Smooth muscle cell of the brain vasculature (primary cell): ENCODE data around the gene PSMD3.

ENCODE experiments used
- DNase-seq: peaks from one replicate; pipeline ENCODE4 v3.0.0-alpha.2; 2012; ENCODE audit warnings: low read depth, low spot score

PSMD3 gene

DNA sequence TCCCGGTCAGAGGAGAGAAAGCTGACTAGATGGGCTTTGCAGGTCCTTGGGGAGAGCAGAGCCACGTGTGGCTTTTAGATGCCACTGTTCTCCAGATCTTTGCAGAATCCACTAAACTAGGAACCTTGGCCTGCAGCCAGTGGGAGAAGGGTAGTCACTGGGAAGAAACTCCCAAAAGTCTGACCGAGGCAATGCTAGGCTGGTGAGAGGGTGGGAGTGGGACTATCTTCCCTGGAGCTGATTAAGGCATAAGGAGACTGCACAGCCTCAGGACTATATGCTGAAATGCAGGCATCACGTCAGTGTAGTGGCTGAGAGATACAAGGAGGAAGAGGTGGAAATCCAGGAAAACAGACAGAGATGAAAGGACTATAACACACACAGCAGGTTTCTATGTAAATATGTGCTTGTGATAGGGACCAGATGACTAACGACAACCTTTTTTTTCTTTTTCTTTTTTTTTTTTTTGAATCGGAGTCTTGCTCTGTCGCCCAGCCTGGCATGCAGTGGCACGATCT is 20.0 kb upstream of the PSMD3 start:
- no peak for DNase-seq

DNA sequence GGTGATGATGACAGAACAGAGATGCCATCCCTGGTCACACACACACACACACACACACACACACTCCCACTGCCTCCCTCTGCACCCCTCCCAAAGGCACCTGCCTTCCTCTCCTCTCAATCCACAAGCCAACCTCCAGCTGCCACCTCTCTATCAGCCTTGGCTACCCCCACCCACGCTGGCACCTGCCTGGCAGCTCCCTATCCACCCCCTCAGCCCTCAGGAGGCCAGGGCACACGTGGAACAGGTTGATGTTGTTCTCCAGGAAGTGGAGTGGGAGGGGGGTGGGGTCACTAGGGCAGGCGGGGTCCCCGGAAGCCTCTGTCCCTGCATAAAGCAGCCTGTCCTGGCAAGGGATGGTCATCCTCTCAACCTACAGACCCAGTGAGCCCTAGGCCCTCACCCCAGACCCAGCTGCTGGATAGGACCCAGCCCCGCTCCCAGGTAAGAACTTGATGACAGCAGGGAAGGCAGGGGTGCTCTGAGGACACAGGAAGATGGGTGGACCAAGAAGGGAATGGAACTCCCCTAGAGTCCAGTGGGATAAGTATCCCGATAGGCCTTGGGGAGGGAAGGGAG is 17.9 kb upstream of the PSMD3 start, which contains the start of gene GSDMA:
Gene GSDMA (plus strand): TSS at position 363 of the 579 bp plus-strand sequence. CDS start 2,684 bp downstream, outside the sequence.
- no peak for DNase-seq

DNA sequence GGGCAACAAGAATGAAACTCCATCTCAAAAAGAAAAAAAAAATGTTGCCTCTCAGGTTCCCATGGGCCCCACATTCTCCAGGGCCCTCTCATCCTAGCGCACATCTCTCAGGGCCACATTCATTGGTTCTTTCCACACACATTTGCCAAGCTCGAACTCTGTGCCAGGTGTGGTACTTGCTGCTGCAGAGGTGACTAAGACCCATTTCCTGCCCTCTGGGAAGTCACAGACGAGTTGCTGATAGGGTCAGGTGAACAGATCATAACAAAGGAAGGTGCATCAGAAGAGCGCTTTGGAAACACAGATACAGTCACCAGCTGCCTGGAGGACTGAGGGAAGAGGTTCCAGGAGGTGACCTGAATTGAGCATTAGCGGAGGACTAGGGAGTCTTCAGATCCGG is 16.8 kb upstream of the PSMD3 start:
- DNase-seq, result no peak

GRCh38 chr17:39965017-39965699 is 15.4 kb upstream of the PSMD3 start:
- no peak for DNase-seq

- DNase-seq, result no peak
These were observed 13.8 kb upstream of the PSMD3 start for GRCh38 chr17:39966771-39967170.

GRCh38 chr17:39968761-39969160 is 11.8 kb upstream of the PSMD3 start:
- no peak for DNase-seq

DNA sequence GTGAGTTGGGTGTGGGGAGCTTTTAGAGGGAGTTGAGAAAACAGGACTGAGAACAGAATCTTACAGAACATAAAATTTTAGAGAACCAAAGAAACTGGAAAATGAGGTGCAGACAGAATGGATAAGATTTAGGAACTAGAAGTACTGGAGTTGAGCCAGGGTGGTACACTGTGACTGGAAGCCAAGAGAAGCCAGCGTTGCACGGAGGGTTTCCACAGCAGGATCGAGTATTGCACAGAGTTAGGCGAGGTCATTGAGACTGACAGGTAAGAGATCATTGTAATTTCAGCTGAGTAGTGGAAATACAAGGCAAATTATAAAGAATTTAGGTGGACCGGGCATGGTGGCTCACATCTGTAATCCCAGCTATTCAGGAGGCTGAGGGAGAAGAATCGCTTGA is 11.2 kb upstream of the PSMD3 start:
- DNase-seq, result no peak

GRCh38 chr17:39970157-39970692 is 10.4 kb upstream of the PSMD3 start:
- no peak for DNase-seq

DNA sequence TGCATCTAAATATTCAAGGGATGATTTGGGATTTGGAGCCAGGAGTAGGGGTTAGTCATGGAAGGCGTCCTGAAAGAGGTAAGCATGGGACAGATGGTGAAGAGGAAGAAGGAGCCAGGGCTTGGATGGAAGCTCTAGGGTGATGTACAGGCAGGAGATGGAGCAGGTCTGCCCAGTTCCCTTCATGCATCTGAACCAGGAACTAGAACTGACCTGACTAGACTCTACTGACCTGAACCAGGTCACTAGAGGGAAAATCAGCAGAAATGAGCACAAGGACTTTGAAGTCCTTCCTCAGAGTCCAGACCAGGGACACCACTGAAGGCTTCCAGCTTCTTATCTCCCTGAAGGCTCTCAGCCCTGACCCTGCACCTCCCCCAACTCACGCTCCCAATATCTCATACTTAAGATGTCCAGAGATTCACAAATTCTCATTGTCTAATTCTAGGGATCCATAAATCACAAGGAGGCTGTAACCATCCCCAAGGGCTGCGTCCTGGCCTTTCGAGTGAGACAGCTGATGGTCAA is 9.5 kb upstream of the PSMD3 start:
- no peak for DNase-seq

DNA sequence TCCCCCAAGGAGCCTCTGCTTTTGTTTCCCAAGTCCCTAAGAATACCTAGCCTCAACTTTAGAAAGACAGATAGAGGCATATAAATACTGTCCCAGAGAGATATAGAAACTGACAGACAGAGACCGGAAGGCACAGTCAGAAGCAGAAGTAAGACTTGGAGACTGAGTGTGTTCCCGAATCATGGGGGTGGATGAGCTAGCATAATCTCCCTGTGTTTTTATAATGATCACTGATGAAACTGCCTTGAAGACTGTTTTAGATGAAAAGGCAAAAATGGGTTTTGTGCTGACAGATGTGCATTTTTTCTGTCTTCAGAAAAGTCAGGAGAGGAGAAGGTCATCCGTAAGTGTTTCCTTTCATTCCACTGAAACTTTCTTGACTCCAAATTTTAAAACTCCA is 8.3 kb upstream of the PSMD3 start:
- no peak for DNase-seq

DNA sequence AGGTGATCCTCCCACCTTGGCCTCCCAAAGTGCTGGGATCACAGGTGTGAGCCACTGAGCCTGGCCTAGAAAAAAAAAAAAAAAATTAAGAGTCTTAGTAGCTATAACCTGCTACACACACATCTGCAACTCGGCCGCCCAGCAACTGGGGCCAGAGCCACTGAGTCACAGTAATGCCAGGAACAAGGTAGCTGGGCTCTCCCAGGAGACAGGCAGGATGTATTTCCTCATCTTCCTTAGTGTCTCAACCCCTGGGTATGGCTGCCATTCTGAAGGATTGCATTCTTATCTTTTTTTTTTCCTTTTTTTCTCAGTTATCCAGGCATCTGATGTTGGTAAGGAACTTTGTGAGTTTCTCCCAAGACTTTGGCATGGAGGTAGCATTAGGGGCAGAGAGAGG is 7.1 kb upstream of the PSMD3 start:
- no peak for DNase-seq

- DNase-seq, result no peak
These were observed 6.2 kb upstream of the PSMD3 start for GRCh38 chr17:39974433-39974832.

DNA sequence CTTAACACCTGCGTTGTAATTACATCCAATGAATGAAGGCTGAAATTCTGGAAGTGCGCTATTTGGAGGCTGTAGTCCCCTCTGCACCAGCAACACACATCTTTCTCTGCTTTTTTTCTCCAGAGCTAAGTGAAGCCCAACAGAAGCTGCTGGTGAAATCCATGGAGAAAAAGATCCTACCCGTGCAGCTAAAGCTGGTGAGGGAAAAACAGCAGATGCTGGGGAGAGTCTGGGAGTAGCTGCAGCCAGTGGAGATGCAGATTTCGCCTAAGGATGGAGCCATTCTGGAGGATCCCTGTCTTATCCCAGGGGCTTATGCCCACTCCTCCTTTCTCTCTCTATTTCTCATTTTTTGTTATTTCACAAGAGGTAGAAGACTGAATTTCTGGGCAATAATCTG is 4.8 kb upstream of the PSMD3 start:
- DNase-seq, result no peak

DNA sequence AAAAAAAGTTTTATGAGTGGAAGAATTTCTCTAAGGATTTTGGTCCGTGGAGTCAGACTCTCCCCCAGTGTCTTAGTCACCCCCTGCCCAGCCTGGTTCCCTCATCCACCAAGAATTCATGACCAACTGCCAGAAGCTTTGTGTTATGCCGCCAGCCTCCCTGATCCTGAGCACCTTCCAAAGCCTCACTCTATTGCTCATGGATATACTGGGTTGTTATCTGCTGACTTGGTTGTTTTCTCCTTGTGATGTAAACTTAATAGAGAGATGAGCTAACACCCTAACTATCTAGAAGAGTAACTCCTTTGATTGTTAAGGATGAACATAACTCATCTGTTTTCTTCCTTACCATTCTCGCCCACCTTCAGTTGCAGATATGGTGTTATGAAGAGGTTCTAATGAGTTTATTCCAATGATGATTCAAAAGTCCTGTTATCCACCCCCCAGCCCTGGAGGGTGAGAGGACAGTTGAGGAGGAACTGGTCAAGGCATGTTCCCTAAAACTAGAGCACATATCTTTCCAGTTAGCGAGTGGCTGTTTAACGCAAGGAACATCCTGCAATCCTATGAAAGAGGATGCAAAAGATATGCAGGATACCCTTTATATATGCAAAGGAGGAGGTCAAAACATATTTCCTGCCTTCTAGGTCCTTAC is 1.5 kb upstream of the PSMD3 start:
- no peak for DNase-seq

DNA sequence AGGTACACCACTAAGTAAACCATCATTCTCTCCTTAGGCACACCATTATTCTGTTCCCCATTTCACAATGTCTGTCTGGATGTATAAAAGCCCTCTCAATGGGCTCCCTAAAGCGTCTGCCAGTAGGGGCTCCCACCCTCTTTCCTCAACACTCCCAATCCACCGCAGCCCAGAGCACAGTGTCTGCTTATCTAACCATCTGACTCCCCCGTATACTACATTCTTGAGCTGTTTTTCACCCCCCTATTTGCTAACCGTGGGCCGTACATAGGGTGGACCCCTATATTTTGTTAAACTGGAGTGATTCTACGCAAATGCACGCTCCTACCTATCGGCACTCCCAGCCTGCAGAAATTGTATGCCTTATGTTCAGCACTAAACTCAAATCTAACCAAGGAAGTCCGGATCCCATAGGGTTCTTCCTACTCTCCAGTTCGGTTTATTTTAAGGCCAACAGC is 685 bp upstream of the PSMD3 start:
- DNase-seq, result no peak

- DNase-seq, result no peak
These were observed 667 bp downstream of the PSMD3 start for GRCh38 chr17:39981207-39981741.

GRCh38 chr17:39981766-39982375 is 1.3 kb downstream of the PSMD3 start:
- DNase-seq, result no peak

DNA sequence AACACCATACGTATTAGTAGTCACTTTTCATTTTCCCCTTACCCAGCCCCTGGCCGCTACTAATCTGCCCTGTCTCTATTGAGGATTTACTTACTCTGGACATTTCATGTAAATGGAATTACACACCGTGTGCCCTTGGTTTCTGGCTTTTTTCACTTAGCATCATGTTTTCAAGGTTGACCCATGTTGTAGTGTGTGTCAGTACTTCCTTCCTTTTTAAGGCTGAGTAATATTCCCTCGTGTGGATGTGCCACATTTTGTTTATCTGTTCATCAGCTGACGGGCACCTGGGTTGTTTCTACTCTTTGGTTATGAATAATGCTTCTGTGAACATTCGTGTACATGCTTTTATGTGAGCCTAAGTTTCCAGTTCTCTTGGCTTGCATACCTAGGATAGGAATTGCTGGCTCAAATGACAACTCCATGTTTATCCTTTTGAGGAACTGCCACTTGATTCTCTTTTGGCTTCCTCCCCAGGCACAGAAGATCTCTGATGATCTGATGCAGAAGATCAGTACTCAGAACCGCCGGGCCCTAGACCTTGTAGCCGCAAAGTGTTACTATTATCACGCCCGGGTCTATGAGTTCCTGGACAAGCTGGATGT is 7.7 kb downstream of the PSMD3 start:
- no peak for DNase-seq

DNA sequence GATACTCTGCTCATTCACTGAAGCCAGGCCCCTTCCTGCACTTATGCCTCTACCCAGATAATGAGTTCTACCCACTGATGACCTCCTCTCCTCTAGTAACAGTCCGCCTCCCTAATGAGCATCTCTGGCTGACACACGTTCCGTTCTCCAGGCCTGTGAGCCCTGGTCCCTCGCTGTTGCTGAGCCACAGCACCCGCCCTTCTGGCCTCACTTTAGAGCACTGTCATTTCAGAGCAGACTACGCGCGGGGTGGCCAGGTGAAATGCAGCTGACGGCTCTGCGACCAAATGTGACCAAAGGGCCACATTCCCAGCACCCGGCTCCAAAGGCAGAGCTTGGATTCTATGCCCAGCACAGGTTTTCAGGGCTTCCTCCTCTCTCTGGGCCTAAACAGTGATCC is 13.8 kb downstream of the PSMD3 start:
- DNase-seq, result no peak

- DNase-seq, result no peak
These were observed 14.8 kb downstream of the PSMD3 start for GRCh38 chr17:39995438-39995837.

- DNase-seq, result no peak
These were observed 15.6 kb downstream of the PSMD3 start for GRCh38 chr17:39996162-39996561.
